ENCODE measurements around the gene ALOX15.

ALOX15 gene

DNA sequence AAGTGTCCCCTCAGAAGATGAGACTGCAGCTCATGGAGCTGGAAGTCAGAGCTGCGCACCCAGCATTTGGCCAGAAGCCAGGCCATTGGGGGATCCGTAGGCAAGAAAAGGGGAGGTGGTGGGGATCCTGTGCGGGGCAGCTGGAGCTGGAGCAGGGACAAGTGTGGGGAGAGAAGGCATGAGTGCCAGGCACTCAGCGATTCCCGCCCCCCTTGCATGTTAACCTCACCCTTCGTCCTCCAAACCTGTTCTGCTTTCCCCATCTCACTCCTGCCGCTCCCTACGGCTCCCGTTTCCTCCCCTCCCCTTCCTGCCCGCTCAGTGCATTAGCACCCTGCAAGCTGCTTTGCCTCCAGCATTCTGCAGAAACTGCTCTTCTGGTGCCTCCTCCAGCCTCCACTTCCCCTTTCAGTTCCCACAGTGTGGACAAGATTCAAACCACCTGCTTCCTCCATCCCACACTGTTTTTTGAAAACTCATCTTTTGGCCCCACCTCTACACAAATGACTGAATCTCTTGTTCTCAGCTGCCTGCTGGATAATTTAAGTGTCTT is 5.6 kb downstream of the ALOX15 start:
- no peak overlapping the region for H3K27ac ChIP-seq
- DNase-seq (ENCODE audit: low spot score) = no peak
- TF ChIP-seq, protein P1, sequence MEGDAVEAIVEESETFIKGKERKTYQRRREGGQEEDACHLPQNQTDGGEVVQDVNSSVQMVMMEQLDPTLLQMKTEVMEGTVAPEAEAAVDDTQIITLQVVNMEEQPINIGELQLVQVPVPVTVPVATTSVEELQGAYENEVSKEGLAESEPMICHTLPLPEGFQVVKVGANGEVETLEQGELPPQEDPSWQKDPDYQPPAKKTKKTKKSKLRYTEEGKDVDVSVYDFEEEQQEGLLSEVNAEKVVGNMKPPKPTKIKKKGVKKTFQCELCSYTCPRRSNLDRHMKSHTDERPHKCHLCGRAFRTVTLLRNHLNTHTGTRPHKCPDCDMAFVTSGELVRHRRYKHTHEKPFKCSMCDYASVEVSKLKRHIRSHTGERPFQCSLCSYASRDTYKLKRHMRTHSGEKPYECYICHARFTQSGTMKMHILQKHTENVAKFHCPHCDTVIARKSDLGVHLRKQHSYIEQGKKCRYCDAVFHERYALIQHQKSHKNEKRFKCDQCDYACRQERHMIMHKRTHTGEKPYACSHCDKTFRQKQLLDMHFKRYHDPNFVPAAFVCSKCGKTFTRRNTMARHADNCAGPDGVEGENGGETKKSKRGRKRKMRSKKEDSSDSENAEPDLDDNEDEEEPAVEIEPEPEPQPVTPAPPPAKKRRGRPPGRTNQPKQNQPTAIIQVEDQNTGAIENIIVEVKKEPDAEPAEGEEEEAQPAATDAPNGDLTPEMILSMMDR (IDR thresholded peaks at IDR 0.05) = no peak
- no peak overlapping the region for H3K4me3 ChIP-seq

DNA sequence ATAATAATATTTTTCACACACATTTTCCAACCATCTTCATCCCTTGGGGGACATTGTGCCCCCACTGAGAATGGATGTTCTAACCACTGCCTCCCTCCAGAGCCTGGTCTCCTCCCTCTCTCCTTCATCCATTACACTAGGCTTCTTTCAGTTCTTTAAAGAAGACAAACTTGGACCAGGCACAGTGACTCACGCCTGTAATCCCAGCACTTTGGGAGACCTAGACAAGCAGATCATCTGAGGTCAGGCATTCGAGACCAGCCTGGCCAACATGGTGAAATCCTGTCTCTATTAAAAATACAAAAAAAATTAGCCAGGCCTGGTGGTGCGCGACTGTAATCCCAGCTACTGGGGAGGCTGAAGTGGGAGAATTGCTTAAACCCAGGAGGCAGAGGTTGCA is 6.5 kb downstream of the ALOX15 start:
- DNase-seq (ENCODE audit: low spot score) = no peak
- no peak overlapping the region for H3K4me3 ChIP-seq
- TF ChIP-seq, protein P1 (IDR thresholded peaks at IDR 0.05) = no peak
- H3K27ac ChIP-seq = no peak overlapping the region

DNA sequence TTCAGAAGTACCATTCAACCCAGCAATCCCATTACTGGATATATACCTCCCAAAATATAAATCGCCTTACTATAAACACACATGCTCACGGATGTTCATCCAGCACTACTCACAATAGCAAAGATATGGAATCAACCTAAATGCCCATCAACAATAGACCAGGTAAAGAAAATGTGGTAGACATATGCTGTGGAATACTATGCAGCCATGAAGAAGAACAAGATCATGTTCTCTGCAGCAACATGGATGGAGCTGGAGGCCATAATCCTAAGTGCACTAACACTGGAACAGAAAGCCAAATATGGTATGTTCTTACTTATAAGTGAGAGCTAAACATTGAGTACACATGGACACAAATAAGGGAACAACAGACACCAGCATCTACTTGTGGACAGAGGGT is 7.8 kb downstream of the ALOX15 start:
- no peak for DNase-seq (ENCODE audit: low spot score)
- no peak overlapping the region for H3K4me3 ChIP-seq
- H3K27ac ChIP-seq = no peak overlapping the region
- TF ChIP-seq, protein P1 (IDR thresholded peaks at IDR 0.05) = no peak

DNA sequence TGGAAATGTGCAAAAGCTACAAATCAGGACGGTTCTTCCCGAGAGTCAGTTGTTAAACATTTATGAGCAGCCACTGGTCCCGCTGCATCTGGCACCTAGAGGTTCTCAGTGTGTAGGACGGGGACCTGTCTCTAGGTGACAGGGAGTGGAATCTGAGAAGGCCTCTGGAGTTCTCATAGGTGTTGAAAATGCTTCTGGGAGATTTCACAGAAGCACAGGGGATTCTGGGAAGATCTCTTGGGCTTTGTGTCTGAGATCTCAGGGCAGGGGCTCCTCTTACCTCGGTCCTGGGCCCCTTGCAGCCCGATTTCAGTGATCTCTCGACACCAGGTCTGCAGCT is 8.9 kb downstream of the ALOX15 start:
- Histone ChIP-seq H3K4me3 (no peak overlapping the region), H3K27ac (no peak overlapping the region)
- no peak for DNase-seq (ENCODE audit: low spot score)
- TF ChIP-seq, protein P1 (IDR thresholded peaks at IDR 0.05) = no peak

DNA sequence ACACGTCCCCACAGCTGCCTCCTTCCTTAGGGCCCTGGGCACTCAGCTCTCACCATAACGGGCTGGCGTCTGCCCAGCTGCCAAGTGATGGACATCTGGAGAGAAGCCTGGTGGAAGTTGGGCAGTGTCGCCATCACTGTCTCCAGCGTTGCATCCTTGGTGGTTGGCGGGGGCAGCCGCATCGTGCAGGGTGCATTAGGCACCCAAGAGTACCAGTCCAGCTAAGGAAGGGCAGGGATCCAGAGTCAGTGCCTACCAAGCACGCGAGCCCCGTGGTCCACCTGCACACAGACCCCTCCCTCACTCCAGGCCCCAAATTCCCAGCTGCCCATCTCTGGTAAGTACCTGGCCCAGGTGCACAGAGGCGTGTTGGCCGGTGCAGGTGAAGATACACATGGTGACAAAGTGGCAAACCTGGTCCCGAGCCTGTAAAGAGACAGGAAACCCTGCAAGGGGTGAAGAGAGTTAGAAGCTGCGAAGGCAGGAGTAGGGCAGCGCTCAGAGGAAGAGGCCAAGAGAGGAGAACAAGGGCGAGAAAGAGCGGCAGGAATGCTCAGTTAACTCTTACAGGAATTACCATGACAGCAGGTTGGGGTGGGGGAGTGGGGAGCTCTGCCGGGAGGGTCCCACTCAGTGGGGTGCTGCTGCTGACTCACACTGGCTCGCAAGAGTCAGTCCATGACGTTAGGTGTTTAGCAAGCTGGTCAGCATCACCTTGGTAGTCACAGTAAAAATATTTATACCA is 9.5 kb downstream of the ALOX15 start:
- no peak overlapping the region for H3K4me3 ChIP-seq
- DNase-seq (ENCODE audit: low spot score) = no peak
- H3K27ac ChIP-seq = no peak overlapping the region
- TF ChIP-seq, protein P1 (IDR thresholded peaks at IDR 0.05) = no peak

DNA sequence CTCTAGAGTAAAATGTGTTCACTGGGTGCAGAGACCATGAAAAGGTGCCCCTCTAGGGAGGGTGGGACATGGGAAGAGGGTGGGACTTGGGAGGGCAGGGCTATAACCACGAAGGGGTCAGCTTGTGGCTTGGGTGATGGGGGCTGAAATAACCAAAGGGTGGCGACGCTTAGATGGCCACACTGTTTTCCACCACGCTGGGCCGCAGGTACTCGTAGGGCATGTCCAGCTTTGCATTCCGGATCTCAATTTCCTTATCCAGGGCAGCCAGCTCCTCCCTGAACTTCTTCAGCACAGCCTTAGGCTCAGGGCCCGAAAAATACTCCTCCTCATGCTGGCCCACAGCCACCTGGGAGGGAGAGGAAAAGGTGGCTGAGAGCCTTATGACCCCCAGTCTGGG is 10.0 kb downstream of the ALOX15 start:
- no peak overlapping the region for H3K27ac ChIP-seq
- no peak for DNase-seq (ENCODE audit: low spot score)

More for the DNA sequence above, 10.0 kb downstream of the ALOX15 start:
- H3K4me3 ChIP-seq = no peak overlapping the region
- TF ChIP-seq, protein P1 (IDR thresholded peaks at IDR 0.05) = no peak
